ENCODE results near the gene PTDSS2. TPM values are rescaled to one million over a fixed set of nuclear protein-coding genes. Genes with fewer than 3 reads are reported as not detected.

PTDSS2 gene
- total and polyA plus RNA-seq, 2 experiments from 2014 or later, result 22.7 to 145 TPM

DNA sequence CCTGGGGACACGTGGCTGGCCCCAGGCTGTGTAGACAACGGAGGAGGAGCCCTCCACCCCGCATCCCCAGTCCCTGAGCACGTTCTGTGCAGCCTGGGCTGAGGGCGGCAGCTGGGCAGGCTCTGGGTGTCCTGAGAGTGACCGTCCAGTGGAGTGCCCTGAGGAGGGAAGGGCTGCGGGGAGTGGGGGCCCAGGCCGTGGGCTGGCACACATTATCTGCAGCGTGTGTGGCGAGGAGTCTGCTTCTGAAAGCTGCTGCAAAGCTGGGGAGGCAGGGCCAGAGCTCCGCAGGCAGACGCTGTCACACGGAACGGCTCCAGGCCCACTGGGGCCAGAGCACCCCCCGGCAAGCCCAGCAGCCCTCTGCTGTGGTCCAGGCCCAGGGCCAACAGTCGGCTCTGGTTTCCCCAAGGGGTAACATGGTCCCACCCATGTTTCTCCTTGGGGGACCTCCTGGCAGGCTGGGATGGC lies 7.4 kb upstream of the PTDSS2 start (continued):
- TF ChIP-seq, protein P1, sequence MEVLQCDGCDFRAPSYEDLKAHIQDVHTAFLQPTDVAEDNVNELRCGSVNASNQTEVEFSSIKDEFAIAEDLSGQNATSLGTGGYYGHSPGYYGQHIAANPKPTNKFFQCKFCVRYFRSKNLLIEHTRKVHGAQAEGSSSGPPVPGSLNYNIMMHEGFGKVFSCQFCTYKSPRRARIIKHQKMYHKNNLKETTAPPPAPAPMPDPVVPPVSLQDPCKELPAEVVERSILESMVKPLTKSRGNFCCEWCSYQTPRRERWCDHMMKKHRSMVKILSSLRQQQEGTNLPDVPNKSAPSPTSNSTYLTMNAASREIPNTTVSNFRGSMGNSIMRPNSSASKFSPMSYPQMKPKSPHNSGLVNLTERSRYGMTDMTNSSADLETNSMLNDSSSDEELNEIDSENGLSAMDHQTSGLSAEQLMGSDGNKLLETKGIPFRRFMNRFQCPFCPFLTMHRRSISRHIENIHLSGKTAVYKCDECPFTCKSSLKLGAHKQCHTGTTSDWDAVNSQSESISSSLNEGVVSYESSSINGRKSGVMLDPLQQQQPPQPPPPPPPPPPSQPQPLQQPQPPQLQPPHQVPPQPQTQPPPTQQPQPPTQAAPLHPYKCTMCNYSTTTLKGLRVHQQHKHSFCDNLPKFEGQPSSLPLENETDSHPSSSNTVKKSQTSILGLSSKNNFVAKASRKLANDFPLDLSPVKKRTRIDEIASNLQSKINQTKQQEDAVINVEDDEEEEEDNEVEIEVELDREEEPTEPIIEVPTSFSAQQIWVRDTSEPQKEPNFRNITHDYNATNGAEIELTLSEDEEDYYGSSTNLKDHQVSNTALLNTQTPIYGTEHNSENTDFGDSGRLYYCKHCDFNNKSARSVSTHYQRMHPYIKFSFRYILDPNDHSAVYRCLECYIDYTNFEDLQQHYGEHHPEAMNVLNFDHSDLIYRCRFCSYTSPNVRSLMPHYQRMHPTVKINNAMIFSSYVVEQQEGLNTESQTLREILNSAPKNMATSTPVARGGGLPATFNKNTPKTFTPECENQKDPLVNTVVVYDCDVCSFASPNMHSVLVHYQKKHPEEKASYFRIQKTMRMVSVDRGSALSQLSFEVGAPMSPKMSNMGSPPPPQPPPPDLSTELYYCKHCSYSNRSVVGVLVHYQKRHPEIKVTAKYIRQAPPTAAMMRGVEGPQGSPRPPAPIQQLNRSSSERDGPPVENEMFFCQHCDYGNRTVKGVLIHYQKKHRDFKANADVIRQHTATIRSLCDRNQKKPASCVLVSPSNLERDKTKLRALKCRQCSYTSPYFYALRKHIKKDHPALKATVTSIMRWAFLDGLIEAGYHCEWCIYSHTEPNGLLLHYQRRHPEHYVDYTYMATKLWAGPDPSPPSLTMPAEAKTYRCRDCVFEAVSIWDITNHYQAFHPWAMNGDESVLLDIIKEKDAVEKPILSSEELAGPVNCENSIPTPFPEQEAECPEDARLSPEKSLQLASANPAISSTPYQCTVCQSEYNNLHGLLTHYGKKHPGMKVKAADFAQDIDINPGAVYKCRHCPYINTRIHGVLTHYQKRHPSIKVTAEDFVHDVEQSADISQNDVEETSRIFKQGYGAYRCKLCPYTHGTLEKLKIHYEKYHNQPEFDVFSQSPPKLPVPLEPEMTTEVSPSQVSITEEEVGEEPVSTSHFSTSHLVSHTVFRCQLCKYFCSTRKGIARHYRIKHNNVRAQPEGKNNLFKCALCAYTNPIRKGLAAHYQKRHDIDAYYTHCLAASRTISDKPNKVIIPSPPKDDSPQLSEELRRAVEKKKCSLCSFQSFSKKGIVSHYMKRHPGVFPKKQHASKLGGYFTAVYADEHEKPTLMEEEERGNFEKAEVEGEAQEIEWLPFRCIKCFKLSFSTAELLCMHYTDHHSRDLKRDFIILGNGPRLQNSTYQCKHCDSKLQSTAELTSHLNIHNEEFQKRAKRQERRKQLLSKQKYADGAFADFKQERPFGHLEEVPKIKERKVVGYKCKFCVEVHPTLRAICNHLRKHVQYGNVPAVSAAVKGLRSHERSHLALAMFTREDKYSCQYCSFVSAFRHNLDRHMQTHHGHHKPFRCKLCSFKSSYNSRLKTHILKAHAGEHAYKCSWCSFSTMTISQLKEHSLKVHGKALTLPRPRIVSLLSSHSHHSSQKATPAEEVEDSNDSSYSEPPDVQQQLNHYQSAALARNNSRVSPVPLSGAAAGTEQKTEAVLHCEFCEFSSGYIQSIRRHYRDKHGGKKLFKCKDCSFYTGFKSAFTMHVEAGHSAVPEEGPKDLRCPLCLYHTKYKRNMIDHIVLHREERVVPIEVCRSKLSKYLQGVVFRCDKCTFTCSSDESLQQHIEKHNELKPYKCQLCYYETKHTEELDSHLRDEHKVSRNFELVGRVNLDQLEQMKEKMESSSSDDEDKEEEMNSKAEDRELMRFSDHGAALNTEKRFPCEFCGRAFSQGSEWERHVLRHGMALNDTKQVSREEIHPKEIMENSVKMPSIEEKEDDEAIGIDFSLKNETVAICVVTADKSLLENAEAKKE (CRISPR knock-in tag; IDR thresholded peaks at IDR 0.05), result no peak
- TF ChIP-seq, protein P2, sequence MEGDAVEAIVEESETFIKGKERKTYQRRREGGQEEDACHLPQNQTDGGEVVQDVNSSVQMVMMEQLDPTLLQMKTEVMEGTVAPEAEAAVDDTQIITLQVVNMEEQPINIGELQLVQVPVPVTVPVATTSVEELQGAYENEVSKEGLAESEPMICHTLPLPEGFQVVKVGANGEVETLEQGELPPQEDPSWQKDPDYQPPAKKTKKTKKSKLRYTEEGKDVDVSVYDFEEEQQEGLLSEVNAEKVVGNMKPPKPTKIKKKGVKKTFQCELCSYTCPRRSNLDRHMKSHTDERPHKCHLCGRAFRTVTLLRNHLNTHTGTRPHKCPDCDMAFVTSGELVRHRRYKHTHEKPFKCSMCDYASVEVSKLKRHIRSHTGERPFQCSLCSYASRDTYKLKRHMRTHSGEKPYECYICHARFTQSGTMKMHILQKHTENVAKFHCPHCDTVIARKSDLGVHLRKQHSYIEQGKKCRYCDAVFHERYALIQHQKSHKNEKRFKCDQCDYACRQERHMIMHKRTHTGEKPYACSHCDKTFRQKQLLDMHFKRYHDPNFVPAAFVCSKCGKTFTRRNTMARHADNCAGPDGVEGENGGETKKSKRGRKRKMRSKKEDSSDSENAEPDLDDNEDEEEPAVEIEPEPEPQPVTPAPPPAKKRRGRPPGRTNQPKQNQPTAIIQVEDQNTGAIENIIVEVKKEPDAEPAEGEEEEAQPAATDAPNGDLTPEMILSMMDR (conservative IDR thresholded peaks at IDR 0.05; ENCODE audit: low read depth in 2 of 2), result no peak
- TF ChIP-seq EZH2phosphoT487 (IDR thresholded peaks at IDR 0.05; ENCODE audit: unreplicated experiment) (no peak), CREB1 (CRISPR knock-in tag; IDR thresholded peaks at IDR 0.05; ENCODE audit: low read depth) (no peak), ZNF114 (CRISPR knock-in tag; IDR thresholded peaks at IDR 0.05) (no peak), EZH2 (IDR thresholded peaks at IDR 0.05; ENCODE audit: low read depth, unreplicated experiment) (no peak), JUNB (IDR thresholded peaks at IDR 0.05; ENCODE audit: unreplicated experiment) (no peak), STAT1 (IDR thresholded peaks at IDR 0.05; ENCODE audit: unreplicated experiment) (no peak)
- TF ChIP-seq, protein P3, sequence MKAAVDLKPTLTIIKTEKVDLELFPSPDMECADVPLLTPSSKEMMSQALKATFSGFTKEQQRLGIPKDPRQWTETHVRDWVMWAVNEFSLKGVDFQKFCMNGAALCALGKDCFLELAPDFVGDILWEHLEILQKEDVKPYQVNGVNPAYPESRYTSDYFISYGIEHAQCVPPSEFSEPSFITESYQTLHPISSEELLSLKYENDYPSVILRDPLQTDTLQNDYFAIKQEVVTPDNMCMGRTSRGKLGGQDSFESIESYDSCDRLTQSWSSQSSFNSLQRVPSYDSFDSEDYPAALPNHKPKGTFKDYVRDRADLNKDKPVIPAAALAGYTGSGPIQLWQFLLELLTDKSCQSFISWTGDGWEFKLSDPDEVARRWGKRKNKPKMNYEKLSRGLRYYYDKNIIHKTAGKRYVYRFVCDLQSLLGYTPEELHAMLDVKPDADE (IDR thresholded peaks at IDR 0.05), result no peak

Data from GM23338 (cell line).